Breast epithelium (tissue), 4 donors: ENCODE data around the gene LYPD5. TPM values are rescaled to one million over a fixed set of nuclear protein-coding genes. Genes with fewer than 3 reads are reported as not detected.
"Not testable (repeated sequence)": the region's sequence is repeated elsewhere in the genome, so short reads cannot be mapped to it uniquely, and the experiment has no call there.

Source experiments
- DNase-seq, 2 donors: peaks; one replicate each; pipeline ENCODE4 v3.0.0-alpha.2; 2019; ENCODE audit warnings: low spot score in 2 of 2
- H3K27ac ChIP-seq, 2 donors: fragments of 200-600 bp; sonication (generic) in 1 of 2; one replicate each; pipeline ENCODE4 v1.5.1; 2016 to 2019; ENCODE audit warnings: mild to moderate bottlenecking in 1 of 2
- H3K27me3 ChIP-seq, 2 donors: fragments of 200-600 bp; sonication (generic) in 1 of 2; one replicate each; pipeline versions ENCODE4 v1.5.1 to v1.6.0; 2017 to 2019; ENCODE audit warnings: control low read depth in 1 of 2, mild to moderate bottlenecking in 1 of 2
- H3K36me3 ChIP-seq: fragments of 200-600 bp; one replicate; pipeline ENCODE4 v1.5.1; 2019
- H3K4me1 ChIP-seq, 2 donors: fragments of 200-600 bp; sonication (generic); one replicate each; pipeline ENCODE4 v1.5.1; 2016 to 2019; ENCODE audit warnings: control low read depth in 1 of 2
- H3K4me3 ChIP-seq, 3 donors: fragments of 200-600 bp; sonication (generic); 1 replicate in 2 of 3; 2 replicates in 1 of 3; pipeline ENCODE4 v1.5.1; 2016 to 2019; ENCODE audit warnings: mild to moderate bottlenecking in 3 of 3, moderate library complexity in 2 of 3
- H3K9me3 ChIP-seq, 2 donors: fragments of 200-600 bp; sonication (generic) in 1 of 2; one replicate each; pipeline ENCODE4 v1.5.1; 2016 to 2019; ENCODE audit warnings: control low read depth in 1 of 2
- POLR2A ChIP-seq: fragments of 450-650 bp; IDR thresholded peaks from one replicate; pipeline ENCODE4 v1.6.1; 2016; ENCODE audit warnings: antibody characterized with exemption, mild to moderate bottlenecking, moderate library complexity
- POLR2AphosphoS5 ChIP-seq, 3 donors: sonication (generic); formaldehyde crosslinking; IDR thresholded peaks; one replicate each; pipeline ENCODE4 v1.6.1; 2017; ENCODE audit warnings: antibody characterized with exemption in 3 of 3
- intact Hi-C: fragments of 100-400 bp; cut with DNase I; formaldehyde crosslinking; loops from one replicate; pipeline ENCODE4 v1.15.1; 2023; ENCODE audit warnings: low total_unique reads
- total RNA-seq, 3 donors: library from RNA; depleted of rRNA; stranded (reverse); fragments of >200 nt; gene quantifications; one replicate each; pipeline ENCODE4 v1.1.0, GENCODE V29; 2016
- TF ChIP-seq, protein P1 (sequence below), 3 donors: fragments of 450-650 bp; IDR thresholded peaks; one replicate each; pipeline ENCODE4 v1.5.1; 2016 to 2017; ENCODE audit warnings: antibody characterized with exemption in 3 of 3, mild to moderate bottlenecking in 3 of 3, moderate library complexity in 3 of 3

The LYPD5 gene
- total RNA-seq, 3 donors from 2014 or later, result 0.48 to 7.2 (median 6.2) TPM

DNA sequence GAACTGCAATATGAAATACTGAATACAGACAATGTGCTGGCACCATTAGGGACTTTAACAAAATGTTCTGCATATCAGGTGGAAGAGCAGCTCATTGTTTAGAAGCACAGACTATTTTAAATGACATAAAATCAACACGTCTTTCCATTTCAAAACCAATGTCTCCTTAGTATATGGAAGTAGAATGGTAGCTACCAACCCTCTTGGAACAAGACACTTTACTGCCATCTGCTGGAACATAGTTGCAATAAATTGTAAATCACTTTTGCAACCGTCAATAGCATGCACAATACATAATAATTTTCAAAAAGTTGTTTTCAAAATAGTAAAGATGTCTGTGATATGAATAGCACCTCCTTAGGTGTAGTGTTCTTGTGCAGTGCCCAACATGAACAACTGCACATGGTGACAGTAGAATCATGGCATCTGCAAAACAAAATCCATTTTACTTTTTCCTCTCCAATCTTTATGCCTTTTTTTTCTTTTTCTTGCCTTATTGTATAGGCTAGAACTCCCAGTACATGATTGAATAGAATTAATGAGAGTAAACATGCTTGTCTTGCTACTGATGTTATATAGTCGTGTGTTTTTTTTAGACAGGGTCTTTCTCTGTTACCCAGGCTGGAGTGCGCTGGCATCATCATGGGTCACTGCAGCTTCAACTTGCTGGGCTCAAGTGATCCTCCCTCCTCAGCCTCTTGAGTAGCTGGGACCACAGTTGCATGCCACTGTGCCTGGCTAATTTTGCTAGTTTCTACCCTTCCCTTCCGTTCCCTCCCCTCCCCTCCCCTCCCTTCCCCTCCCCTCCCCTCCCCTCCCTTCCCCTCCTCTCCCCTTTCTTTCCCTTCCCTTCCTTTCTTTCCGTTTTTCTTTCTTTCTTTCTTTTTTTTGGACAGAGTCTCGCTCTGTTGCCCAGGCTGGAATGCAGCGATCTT, 7.8 kb upstream of the LYPD5 start:
- no peak for TF ChIP-seq POLR2A
- TF ChIP-seq, protein P1, sequence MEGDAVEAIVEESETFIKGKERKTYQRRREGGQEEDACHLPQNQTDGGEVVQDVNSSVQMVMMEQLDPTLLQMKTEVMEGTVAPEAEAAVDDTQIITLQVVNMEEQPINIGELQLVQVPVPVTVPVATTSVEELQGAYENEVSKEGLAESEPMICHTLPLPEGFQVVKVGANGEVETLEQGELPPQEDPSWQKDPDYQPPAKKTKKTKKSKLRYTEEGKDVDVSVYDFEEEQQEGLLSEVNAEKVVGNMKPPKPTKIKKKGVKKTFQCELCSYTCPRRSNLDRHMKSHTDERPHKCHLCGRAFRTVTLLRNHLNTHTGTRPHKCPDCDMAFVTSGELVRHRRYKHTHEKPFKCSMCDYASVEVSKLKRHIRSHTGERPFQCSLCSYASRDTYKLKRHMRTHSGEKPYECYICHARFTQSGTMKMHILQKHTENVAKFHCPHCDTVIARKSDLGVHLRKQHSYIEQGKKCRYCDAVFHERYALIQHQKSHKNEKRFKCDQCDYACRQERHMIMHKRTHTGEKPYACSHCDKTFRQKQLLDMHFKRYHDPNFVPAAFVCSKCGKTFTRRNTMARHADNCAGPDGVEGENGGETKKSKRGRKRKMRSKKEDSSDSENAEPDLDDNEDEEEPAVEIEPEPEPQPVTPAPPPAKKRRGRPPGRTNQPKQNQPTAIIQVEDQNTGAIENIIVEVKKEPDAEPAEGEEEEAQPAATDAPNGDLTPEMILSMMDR (IDR thresholded peaks at IDR 0.05), result peak in 2 of 3 donors; percentile 50 to 63
- Histone ChIP-seq H3K9me3 (no peaks in the 10 kb centered on the region), H3K36me3 (no peaks in the 10 kb centered on the region), H3K4me1 (no peaks in the 10 kb centered on the region), H3K27me3 (no peaks in the 10 kb centered on the region), H3K27ac (no peak overlapping the region), H3K4me3 (no peak overlapping the region)
- DNase-seq, result no peak
- intact Hi-C loops, result no loop called here

DNA sequence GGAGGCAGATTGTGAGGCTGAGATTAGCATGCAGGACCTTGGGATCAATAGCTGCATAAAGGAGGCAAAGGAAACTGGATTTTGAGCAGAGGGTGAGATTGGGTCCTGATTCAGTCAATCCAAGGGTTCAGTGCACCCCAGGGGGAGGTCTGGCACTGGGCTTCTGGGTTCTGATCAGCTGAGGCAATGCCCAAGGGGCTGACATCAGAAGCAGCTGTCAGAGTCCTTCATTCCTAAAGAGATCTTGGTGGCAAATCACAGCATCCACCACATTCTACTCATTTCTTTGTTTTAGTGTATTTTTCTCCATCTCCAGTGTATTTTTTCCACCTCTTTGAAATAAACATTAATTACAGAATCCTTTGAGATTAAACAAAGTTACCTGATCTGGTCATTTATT, 5.4 kb upstream of the LYPD5 start:
- TF ChIP-seq, protein P1 (IDR thresholded peaks at IDR 0.05), result no peak
- no peak for TF ChIP-seq POLR2A
- TF ChIP-seq POLR2AphosphoS5 (IDR thresholded peaks at IDR 0.05), result no peak
- H3K36me3 ChIP-seq, result no peaks in the 10 kb centered on the region
- no peak overlapping the region for H3K27ac ChIP-seq

GRCh38 chr19:43806848-43807247, 4.6 kb upstream of the LYPD5 start:
- intact Hi-C loops, result no loop called here
- TF ChIP-seq, protein P1 (IDR thresholded peaks at IDR 0.05), result no peak
- TF ChIP-seq POLR2AphosphoS5 (IDR thresholded peaks at IDR 0.05) (no peak), POLR2A (no peak)
- no peak overlapping the region for H3K4me3 ChIP-seq
- H3K36me3 ChIP-seq, result no peaks in the 10 kb centered on the region
- DNase-seq, result no peak
- H3K4me1 ChIP-seq, result no peaks in the 10 kb centered on the region
- no peaks in the 10 kb centered on the region for H3K27me3 ChIP-seq
- no peak overlapping the region for H3K27ac ChIP-seq
- H3K9me3 ChIP-seq, result no peaks in the 10 kb centered on the region

More for the DNA sequence above, 5.4 kb upstream of the LYPD5 start:
- Histone ChIP-seq H3K9me3 (no peaks in the 10 kb centered on the region), H3K27me3 (no peaks in the 10 kb centered on the region), H3K4me3 (no peak overlapping the region), H3K4me1 (no peaks in the 10 kb centered on the region)
- no peak for DNase-seq
- intact Hi-C loops, result no loop called here

- H3K4me1 ChIP-seq, H3K27me3 ChIP-seq, H3K36me3 ChIP-seq, H3K9me3 ChIP-seq, H3K27ac ChIP-seq, H3K4me3 ChIP-seq, intact Hi-C loops, DNase-seq: not testable (repeated sequence)
Observed at GRCh38 chr19:43806401-43806800, 4.2 kb upstream of the LYPD5 start.

DNA sequence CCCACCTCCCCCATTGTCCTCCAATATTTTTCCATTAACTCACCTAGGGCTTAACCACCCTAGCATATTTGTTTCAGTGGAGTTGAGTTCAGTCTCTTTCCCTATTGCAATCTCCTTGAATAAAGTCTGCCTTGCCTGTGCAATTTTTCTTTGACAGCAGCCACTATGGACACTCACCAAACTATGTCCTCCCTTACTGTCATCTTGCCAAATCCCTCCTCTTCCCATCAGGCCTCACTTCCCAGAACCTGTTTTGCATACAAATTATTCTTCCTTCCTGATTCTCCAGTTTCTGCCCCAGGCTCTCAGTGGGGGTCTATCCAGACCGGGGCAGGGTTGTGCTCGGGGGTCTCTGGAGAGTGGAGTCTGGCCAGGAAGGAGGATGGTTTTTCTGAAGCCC, 2.2 kb upstream of the LYPD5 start:
- intact Hi-C loops, result no loop called here
- Histone ChIP-seq H3K4me3 (peak overlapping the region in 2 of 3 donors; percentile 7 to 46), H3K4me1 (no peaks in the 10 kb centered on the region), H3K27ac (peak overlapping the region in 1 of 2 donors; percentile 43), H3K36me3 (no peaks in the 10 kb centered on the region), H3K9me3 (no peaks in the 10 kb centered on the region), H3K27me3 (no peaks in the 10 kb centered on the region)
- no peak for DNase-seq
- TF ChIP-seq POLR2A, result no peak
- TF ChIP-seq, protein P1 (IDR thresholded peaks at IDR 0.05), result no peak
- TF ChIP-seq POLR2AphosphoS5 (IDR thresholded peaks at IDR 0.05), result no peak
